ENCODE results near the gene FBRS.
A peak's percentile ranks its signal among the peaks of the same experiment; 100 is the strongest.
"Not testable (repeated sequence)": the region's sequence is repeated elsewhere in the genome, so short reads cannot be mapped to it uniquely, and the experiment has no call there.

FBRS gene

DNA sequence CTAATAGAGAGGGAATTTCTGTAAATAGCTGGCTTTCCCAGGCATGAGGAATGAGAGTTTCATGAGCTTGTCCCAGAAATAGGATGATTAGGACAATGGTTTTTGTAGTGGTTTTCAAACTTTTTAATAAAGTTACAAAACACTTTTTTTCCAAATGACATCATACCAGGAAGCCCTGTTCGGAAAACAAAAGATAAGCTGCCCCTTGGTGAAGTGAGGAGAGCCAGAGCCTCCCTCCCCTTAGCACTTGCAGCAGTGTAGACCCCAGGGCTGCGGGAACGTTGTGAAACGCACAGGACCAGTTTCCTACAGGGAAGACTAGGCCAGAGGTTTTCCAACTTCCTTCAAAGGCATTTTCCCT lies 7.6 kb downstream of the FBRS start:
- DNase-seq: no peak

GRCh38 chr16:30666681-30667080 lies 8.4 kb downstream of the FBRS start:
- DNase-seq: no peak

- no peak for DNase-seq
Measured at GRCh38 chr16:30667361-30667905, 9.2 kb downstream of the FBRS start.

GRCh38 chr16:30668393-30668792 lies 10.2 kb downstream of the FBRS start:
- no peak for DNase-seq

DNA sequence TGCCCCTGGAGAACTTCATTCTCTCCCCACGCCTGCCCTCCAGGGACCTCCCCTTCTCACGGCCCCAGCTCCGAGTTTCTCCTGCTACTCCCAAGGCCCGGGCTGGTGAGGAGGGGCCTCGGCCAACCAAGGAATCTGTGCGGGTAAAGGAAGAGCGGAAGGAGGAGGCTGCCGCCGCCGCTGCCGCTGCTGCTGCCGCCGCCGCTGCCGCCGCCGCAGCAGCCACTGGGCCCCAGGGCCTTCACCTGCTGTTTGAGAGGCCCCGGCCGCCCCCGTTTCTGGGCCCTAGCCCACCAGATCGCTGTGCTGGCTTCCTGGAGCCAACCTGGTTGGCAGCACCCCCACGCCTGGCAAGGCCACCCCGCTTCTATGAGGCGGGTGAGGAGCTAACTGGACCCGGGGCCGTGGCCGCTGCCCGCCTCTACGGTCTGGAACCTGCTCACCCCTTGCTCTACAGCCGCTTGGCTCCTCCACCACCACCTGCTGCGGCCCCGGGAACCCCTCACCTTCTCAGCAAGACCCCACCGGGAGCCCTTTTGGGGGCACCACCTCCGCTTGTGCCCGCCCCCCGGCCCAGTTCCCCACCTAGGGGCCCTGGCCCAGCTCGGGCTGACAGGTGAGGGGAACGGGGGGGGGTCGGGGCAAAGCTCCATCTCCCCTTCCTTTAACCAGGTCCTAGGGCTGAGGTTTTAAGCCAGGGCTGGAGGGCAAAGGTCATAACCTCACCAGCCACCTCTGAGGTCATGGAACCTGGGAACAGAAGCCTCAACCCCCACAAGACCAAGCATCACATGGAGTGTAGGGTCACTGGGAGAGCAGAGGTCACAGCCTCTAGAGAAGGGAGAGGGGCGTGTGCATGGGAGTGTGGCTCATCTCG lies 11.0 kb downstream of the FBRS start:
- no peak for DNase-seq

DNA sequence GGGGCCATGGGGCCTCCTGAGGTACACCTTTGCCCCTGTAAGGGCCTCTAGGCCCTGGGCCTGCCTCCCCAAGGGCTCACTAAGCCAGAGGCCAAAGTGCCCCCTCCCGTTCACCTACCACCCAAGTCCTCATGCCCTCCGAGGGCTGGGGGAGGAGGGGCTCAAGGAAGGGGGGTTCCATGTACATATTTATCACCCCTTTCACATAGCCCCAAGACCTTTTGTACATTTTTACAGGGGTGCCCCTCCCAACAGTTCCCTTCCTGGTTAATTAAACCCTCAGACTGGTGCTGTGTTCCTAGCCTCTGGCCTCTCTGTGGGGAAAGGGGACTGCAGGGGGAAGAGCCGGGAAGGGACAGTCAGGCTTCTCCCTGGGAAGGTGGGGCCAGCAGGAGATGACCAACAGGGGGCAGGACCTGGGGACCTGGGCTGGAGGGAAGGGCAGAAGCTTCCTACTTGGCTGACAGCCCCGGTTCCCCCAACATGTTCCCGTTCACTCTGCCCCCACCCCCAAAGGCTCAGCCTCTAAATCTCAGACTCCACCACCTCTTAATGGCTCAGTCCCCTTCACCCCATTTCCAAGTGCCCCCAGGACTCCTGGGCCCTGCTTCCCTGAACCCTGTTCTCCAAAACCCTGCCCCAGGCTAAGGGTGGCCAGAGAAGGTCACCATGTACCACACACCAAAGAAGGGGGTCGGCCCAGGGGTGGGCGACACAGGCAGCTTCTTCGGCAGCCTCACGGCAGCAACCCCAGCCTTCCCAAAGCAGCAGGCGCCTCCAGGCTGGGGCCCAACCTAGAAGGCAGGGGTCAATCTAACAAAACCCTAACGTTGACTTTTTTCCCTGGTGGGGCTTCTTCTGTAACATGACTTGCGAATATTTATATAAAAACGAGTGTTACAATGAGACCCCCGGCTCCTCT lies 11.9 kb downstream of the FBRS start:
- no peak for DNase-seq

GRCh38 chr16:30675143-30675542 lies 16.9 kb downstream of the FBRS start:
- no peak for DNase-seq

DNA sequence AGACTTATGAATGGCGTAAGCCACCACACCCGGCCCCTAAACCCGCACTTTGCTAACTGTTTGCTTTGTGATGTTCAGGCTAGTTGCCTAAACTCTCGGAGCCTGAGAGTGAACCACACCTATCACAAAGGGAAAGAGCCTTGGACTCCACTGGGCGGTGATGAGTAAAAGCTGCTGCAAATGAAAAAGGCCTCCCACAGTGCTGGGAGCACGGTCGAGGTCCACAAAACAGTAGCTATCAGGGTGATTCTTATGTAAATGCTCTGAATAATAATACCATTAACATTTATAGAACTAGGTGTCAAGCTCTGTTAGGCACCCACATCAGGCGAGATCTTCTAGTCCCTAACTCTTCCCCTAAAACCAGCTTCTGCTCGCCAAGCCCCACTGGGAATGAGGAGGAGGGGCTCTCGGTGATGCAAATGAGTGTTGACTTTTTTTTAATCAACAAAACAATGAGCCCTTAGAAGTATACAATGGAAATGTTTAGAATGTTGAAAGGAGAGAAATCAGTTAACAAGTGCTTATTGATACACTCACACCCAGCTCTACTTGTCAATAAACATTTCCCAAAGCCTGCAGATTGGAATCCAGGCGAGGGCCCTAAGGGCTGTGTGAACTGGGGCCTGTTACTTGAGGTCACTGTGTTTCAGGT lies 19.8 kb downstream of the FBRS start:
- no peak for DNase-seq

DNA sequence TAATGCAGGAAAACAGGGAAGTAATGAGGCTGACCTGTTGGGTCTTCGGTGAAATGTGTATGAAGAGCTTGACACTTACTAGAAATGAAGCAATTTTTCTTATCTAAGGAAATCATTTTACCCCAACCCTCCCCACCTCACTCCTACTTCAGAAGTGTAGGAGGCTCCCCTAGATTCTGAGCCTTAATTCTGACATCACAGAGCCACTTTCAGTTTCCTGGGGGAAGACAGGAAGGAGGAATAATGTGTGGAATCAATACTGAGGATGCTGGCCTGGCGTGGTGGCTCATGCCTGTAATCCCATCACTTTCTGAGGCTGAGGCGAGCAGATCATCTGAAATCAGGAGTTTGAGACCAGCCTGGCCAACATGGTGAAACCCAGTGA lies 20.3 kb downstream of the FBRS start:
- no peak for DNase-seq

- DNase-seq: no peak
Measured at GRCh38 chr16:30680326-30680725, 22.1 kb downstream of the FBRS start.

DNA sequence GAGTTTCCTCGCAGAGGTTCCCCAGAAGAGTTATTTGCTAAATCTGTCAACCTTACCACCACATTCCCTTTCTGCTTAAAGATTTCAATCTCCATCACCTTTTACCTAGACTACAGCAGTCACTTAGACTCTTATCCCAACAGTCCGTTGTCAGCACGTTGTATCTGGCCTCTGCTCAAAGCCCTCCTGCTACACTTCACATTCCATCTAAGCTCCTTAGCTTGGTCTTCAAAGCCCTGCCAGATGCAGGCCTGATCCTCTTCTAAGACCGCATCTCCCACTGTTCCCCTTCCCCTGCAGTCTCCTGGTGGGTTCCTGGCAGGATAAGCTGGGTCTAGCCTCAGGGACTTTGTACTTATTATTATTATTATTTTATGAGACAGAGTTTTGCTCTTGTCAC lies 30.5 kb downstream of the FBRS start:
- DNase-seq: no peak

DNA sequence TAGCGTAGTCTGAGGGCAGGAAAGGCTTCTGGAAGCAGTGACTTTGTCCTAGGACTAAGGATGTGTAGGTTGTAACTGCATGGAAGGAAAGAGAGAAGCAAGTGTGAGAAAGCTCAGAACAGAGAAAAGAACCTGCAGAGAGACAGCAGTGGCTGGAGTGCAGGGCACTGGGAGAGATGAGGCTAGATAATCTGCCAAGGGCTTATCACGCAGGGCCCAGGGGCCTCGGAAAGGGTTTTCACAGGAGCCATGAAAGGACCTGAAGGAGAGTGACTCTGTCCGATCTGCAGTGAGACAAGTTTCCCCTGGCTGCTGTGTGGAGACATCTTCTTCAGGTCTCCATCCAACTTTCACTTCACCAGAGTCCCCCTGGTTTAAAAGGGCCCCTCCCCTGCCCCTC lies 33.7 kb downstream of the FBRS start:
- DNase-seq: no peak

DNA sequence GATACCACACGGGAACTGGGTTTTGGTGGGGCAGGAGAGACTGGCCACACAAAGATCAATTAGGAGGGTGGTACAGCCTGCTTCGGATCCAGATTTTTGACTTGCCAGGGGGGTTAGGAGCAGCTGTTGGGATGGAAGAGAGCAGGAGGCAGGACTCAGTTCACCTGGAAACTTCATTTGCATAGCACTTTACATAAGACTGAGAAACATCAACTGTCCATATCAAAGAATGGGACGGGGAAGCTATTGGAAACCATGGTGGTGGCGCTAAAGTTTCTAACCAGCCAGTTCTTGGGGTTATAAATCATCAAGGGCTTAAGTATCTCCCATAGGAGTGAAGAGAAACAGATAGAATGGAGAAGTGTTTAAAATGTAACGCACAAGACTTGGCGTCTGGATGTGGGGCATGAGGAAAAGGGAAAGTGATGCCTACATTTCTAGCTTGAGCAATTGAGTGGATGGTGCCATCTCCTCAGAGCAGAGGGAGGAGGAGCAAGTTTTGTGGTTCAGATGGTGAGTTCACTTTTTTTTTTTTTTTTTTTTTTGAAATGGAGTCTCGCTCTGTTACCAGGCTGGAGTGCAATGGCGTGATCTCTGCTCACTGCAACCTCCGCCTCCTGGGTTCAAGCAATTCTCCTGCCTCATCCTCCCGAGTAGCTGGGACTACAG lies 34.3 kb downstream of the FBRS start:
- no peak for DNase-seq

DNA sequence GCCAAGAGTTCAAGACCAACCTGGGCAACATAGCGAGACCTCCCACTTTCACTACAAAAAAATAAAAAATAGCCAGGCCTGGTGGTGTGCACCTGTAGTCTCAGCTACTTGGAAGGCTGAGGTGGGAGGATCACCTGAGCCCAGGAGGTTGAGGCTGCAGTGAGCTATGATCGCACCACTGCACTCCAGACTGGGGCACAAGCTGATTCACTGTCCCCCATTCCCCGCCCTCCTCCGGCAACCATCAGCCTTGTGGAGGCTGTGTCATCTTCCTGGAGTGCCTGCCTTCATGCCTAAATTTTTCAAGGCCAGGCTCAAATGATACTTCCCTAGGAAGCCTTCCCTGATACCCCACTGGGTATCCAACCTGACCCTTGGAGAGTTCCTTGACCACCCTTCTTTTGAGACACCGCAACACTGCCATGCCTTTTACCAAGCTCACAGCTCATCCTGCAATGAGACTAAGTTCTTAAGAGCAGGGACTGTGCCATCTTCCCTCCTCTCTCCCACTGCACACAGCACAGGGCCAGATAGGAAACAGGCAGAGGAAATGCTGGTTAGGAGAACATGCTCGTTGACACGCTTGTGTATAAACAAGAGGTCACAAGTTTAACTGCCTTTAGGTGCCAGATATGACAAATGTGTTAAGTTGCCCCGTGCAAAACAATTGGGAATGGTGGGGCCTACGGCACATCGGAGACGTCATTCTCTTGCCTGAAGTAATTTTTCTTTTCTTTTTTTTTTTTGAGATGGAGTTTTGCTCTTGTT lies 36.9 kb downstream of the FBRS start:
- DNase-seq: no peak

DNA sequence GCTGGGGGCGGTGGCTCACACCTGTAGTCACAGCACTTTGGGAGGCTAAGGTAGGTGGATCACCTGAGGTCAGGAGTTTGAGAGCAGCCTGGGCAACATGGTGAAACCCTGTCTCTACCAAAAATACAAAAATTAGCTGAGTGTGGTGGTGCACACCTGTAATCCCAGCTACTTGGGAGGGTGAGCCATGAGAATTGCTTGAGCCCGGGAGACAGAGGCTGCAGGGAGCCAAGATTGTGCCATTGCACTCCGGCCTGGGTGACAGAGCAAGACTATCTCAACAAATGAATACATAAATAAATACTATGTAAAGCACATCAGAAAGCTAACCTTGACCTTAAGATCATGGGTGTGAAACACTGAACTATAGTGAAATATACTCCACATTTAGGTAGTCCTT lies 38.4 kb downstream of the FBRS start:
- DNase-seq: not testable (repeated sequence)

- DNase-seq: no peak
Measured at GRCh38 chr16:30697264-30698138, 39.3 kb downstream of the FBRS start.

DNA sequence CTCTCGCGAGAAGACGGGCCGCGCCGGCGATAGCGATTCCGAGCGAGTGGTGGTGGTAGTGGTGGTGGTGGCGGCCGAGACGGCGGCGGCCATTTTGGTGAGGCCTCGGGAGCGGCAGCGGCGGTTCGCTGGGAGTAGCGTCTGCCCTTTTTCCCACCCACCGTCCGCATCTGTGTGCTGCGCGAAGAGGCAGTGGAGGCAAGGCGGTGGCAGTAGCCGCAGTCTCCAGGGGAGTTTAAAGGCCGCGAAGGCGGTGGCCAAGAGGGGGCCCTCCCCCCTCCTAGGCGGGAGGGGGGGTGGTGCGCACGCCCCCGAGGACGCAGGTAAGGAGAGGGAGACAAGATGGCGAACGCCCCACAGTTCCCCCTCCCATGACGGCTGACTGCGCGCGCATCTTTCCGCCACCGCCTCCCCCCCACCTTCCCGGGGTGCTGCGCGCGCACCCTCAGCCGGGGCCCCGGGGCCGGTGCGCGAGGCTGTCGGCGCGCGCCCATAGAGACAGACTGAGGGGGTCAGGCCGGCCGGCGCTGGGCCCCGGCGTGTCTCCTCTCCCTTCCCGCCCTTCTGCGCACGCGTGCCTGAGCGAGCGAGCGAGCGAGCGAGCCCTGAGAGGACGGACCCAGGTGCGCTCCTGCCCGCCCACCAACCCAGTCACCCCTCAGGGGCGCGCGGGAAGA lies 40.0 kb downstream of the FBRS start:
- peak; percentile 99 for DNase-seq

DNA sequence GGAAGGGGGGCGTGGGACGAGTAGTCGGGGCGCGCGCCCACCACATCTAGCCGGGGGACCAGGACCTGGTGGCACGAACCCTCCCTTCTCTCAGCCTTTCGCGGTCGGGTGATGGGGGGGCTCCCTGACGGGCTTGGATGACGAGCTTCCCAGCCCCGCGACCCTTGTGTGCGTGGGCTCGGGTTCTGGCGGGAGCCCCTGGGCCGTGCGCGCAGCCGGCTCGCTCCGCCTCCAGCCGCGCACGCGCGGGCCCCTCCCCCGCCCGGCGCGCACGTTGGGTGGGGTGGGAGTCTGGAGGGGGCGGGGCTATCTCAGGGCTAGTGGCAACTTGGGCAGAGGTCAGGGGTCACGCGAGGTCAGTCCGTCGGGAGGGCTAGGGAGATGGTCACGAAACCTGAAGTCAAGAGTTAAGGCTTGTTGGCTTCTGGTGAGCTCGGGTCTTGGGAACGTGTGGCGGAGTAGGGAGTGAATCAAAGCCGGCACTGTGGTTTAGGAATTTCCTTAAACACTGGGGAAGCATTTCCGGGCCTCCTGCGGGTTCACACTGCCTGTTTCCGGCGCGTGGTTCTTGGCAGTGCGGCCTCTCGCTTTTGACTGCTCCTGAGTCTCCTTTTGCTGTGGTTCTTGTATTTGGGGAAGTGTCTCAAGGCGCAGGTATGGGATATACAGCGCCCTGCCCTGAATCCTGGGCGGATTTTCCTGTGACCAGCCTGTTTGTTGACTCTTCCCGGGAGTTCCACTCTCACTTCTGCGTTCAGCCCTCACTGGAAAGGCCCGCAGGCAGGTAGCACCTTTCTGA lies 40.8 kb downstream of the FBRS start, which contains the start of gene SRCAP:
Gene SRCAP, plus strand, starts transcription at position 356 of the 799 bp plus-strand sequence. CDS start 1,654 bp downstream, outside the sequence.
- DNase-seq: peak; percentile 93

DNA sequence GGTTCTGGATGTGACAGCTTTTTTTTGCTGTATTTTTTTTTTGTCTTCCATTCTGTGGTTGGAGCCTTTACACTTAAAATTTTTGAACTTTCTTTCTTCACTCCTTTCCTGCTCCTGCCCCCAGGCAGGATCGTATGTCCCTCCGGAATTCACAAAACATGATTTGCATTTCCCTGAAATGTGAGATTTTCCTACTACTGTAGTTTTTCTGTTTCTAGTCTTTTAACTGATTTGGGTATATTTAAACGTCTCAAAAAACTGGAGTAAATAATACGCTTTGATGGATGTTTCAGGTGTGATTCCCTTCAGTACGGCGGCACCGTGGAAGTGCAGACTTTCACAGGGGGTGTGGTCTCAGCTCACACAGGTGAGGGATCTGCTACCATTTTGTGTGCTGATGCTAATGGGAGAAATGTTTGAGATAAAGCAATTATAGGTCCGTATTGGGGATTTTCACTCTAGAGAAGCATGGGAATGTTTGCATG lies 41.4 kb downstream of the FBRS start:
- no peak for DNase-seq

All from islet precursor cell (in vitro differentiated cells).